ENCODE results near the gene SCAMP3. TPM values are rescaled to one million over a fixed set of nuclear protein-coding genes. Genes with fewer than 3 reads are reported as not detected.

Gene SCAMP3
- total and polyA plus RNA-seq, 8 donors, result 7.0 to 48.4 (median 28.7) TPM

GRCh38 chr1:155210314-155211104 lies 51.7 kb downstream of the SCAMP3 start:
- no peak for DNase-seq
- H3K36me3 ChIP-seq, result peaks cover 0 to 34% (median 23%) of the 10 kb centered on the region in 4 donors
- H3K27ac ChIP-seq, result peak overlapping the region in 1 of 5 donors; percentile 98
- TF ChIP-seq EP300 (IDR thresholded peaks at IDR 0.05), result no peak
- no peak for TF ChIP-seq POLR2AphosphoS5 (IDR thresholded peaks at IDR 0.05)
- no peak for TF ChIP-seq POLR2A (IDR thresholded peaks at IDR 0.05)
- no peak for TF ChIP-seq CTCF (IDR thresholded peaks at IDR 0.05)
- H3K4me3 ChIP-seq, result peak overlapping the region in 1 of 4 donors; percentile 4
- peaks cover 26 to 42% (median 36%) of the 10 kb centered on the region in 4 donors for H3K4me1 ChIP-seq
- WGBS, 5 donors, result 68 to 88% (median 79%) methylated on average over 4 of the region's 4 CpGs
- H3K27me3 ChIP-seq, result no peaks in the 10 kb centered on the region
- H3K9me3 ChIP-seq, result no peaks in the 10 kb centered on the region
- intact Hi-C loops (cut with DNase I; ENCODE audit: low total_unique reads), result no loop called here

- H3K4me3 ChIP-seq, result peak overlapping the region; percentile 77 to 94 (median 86)
- no peaks in the 10 kb centered on the region for H3K9me3 ChIP-seq
- 1 to 4% (median 4%) methylated on average over 6 to 13 of the region's 13 CpGs for WGBS, 5 donors
- no peaks in the 10 kb centered on the region for H3K27me3 ChIP-seq
- H3K36me3 ChIP-seq, result peaks cover 0 to 23% (median 17%) of the 10 kb centered on the region in 4 donors
- TF ChIP-seq CTCF (IDR thresholded peaks at IDR 0.05) (no peak), POLR2AphosphoS5 (IDR thresholded peaks at IDR 0.05) (no peak), EP300 (IDR thresholded peaks at IDR 0.05) (no peak), POLR2A (IDR thresholded peaks at IDR 0.05) (no peak)
- DNase-seq, result no peak
- H3K27ac ChIP-seq, result peak overlapping the region; percentile 98 to 100 (median 99)
- intact Hi-C loops (cut with DNase I; ENCODE audit: low total_unique reads), result no loop called here
- peaks cover 26 to 42% (median 36%) of the 10 kb centered on the region in 4 donors for H3K4me1 ChIP-seq
These were observed 52.8 kb downstream of the SCAMP3 start for GRCh38 chr1:155209312-155209721.

GRCh38 chr1:155208541-155209311 lies 53.4 kb downstream of the SCAMP3 start, which contains the start of gene MTX1:
Gene MTX1, plus strand, starts transcription at chr1:155208695. Its CDS starts 110 bp downstream, at chr1:155208805.
- peaks cover 26 to 42% (median 36%) of the 10 kb centered on the region in 4 donors for H3K4me1 ChIP-seq
- WGBS, 5 donors, result 0 to 1% (median 1%) methylated on average over 34 to 64 of the region's 64 CpGs
- intact Hi-C loops (cut with DNase I; ENCODE audit: low total_unique reads), result no loop called here

More at GRCh38 chr1:155208541-155209311, 53.4 kb downstream of the SCAMP3 start, which contains the start of gene MTX1:
- peak within 1 kb of the TSS; percentile 77 to 94 (median 86) for H3K4me3 ChIP-seq
- H3K9me3 ChIP-seq, result no peaks in the 10 kb centered on the region
- DNase-seq, result peak; percentile 82 to 98
- TF ChIP-seq POLR2AphosphoS5 (IDR thresholded peaks at IDR 0.05) (peak in 2 of 3 donors; percentile 49 to 68), EP300 (IDR thresholded peaks at IDR 0.05) (no peak), CTCF (IDR thresholded peaks at IDR 0.05) (no peak), POLR2A (IDR thresholded peaks at IDR 0.05) (no peak)
- H3K36me3 ChIP-seq, result peaks cover 0 to 23% (median 17%) of the 10 kb centered on the region in 4 donors
- no peaks in the 10 kb centered on the region for H3K27me3 ChIP-seq
- H3K27ac ChIP-seq, result peak within 1 kb of the TSS; percentile 98 to 100 (median 99)

Measured in stomach (tissue), 9 donors.